K562 (cell line): Measurements from ENCODE around the gene OOEP. TPM values are rescaled to one million over a fixed set of nuclear protein-coding genes. Genes with fewer than 3 reads are reported as not detected.

Experiments used
- ATAC-seq: fragments of 200-7000 bp; cut with Tn5 transposase; 3 replicates; pipeline ENCODE4 v1.9.1; 2020; ENCODE audit warnings: moderate library complexity
- BruUV-seq: library from RNA; stranded (reverse); fragments of 400-500 nt; replicated peaks from 2 replicates; lab custom pipeline; 2021; lab: Mats Ljungman, UMichigan
- CTCF ChIA-PET: fragments of 300-600 bp; formaldehyde crosslinking; extraction: SDS; loops from one replicate; lab custom pipeline; 2021; ENCODE audit warnings: low intra/inter-chr PET ratio; lab: Yijun Ruan, JAX
- POLR2A ChIA-PET: fragments of 300-600, 350-650 bp; sonication (Branson Sonifier 250); formaldehyde crosslinking; extraction: SDS; loops from one replicate; lab custom pipeline; 2021; ENCODE audit warnings: antibody characterized with exemption, inconsistent platforms; lab: Yijun Ruan, JAX
- DNase-seq, 4 experiments: peaks; one replicate each; pipeline versions ENCODE4 v3.0.0 to v3.0.0-alpha.2; 2011 to 2018; ENCODE audit warnings: low spot score in 3 of 4, mixed read lengths in 3 of 4; ENCODE audit errors: extremely low read depth in 1 of 4
- FAIRE-seq: peaks from 2 replicates; lab custom pipeline; 2011; peaks lifted over from hg19 to GRCh38; lab: Jason Lieb, UNC
- H2AFZ ChIP-seq: 2 replicates; pipeline ENCODE4 v1.6.0; 2011; ENCODE audit warnings: low read depth, low read length, control low read depth, inconsistent platforms
- H3K27ac ChIP-seq: fragments of 200-600 bp; 3 replicates; pipeline ENCODE4 v1.8.0; 2011; ENCODE audit warnings: low read depth, mild to moderate bottlenecking, control low read depth, inconsistent platforms, low read length, moderate library complexity, mixed read lengths; ENCODE audit errors: extremely low read depth
- H3K27me3 ChIP-seq, 2 experiments: fragments of 300-600 bp in 1 of 2; 2 replicates in 1 of 2; 3 replicates in 1 of 2; pipeline versions ENCODE4 v1.6.0 to v1.8.0; 2011; ENCODE audit warnings: inconsistent platforms in 2 of 2, low read length in 2 of 2, mild to moderate bottlenecking in 1 of 2, mixed read lengths in 1 of 2, moderate library complexity in 1 of 2; ENCODE audit not compliant: control insufficient read depth in 2 of 2, insufficient read depth in 2 of 2
- H3K36me3 ChIP-seq: fragments of 300-600 bp; 3 replicates; pipeline ENCODE4 v1.8.0; 2011; ENCODE audit warnings: mild to moderate bottlenecking, low read length, inconsistent platforms; ENCODE audit not compliant: control insufficient read depth, insufficient read depth
- H3K4me1 ChIP-seq, 2 experiments: fragments of 200-600 bp in 1 of 2; replicated peaks in 1 of 2; 2 replicates in 1 of 2; 3 replicates in 1 of 2; pipeline versions ENCODE4 v1.5.1 to v1.8.0; 2011; ENCODE audit warnings: inconsistent platforms in 2 of 2, low read length in 2 of 2, mild to moderate bottlenecking in 1 of 2, mixed read lengths in 1 of 2, moderate library complexity in 1 of 2; ENCODE audit not compliant: control insufficient read depth in 2 of 2, insufficient read depth in 2 of 2
- H3K4me2 ChIP-seq: 2 replicates; pipeline ENCODE4 v1.6.1; 2011; ENCODE audit warnings: low read length, control low read depth, inconsistent platforms, mixed read lengths; ENCODE audit not compliant: insufficient read depth
- H3K4me3 ChIP-seq: fragments of 200-600 bp; sonication (generic), shearing (Covaris generic); 2 replicates; pipeline ENCODE4 v1.5.1; 2016; ENCODE audit warnings: control low read depth, inconsistent platforms
- H3K79me2 ChIP-seq: fragments of 200-600 bp; 3 replicates; pipeline ENCODE4 v1.8.0; 2011; ENCODE audit warnings: low read length, inconsistent platforms; ENCODE audit not compliant: control insufficient read depth, insufficient read depth
- H3K9ac ChIP-seq, 2 experiments: 2 replicates each; pipeline versions ENCODE4 v1.6.0 to v1.6.1; 2011; ENCODE audit warnings: low read depth in 2 of 2, low read length in 2 of 2, control low read depth in 1 of 2, inconsistent platforms in 1 of 2, mild to moderate bottlenecking in 1 of 2, mixed read lengths in 1 of 2; ENCODE audit not compliant: insufficient read depth in 1 of 2
- H3K9me1 ChIP-seq: one replicate; pipeline ENCODE4 v1.6.0; 2011; ENCODE audit warnings: inconsistent platforms, mild to moderate bottlenecking, low read length, moderate library complexity; ENCODE audit not compliant: control insufficient read depth, insufficient read depth
- H3K9me3 ChIP-seq: replicated peaks from 2 replicates; pipeline ENCODE4 v1.5.1; 2011; ENCODE audit warnings: low read depth, low read length, inconsistent platforms; ENCODE audit not compliant: control insufficient read depth, insufficient read depth
- H4K20me1 ChIP-seq: replicated peaks from 2 replicates; pipeline ENCODE4 v1.6.1; 2011; ENCODE audit warnings: low read length, inconsistent platforms, mixed read lengths; ENCODE audit not compliant: control insufficient read depth, insufficient read depth
- MCM3 ChIP-seq: fragments of 450-650 bp; IDR thresholded peaks from 2 replicates; pipeline ENCODE4 v1.6.1; 2016
- POU5F1 ChIP-seq: fragments of 150-350 bp; IDR thresholded peaks from 2 replicates; pipeline ENCODE4 v1.6.1; 2014; ENCODE audit warnings: borderline replicate concordance, low read length, low read depth, mild to moderate bottlenecking; ENCODE audit not compliant: partially characterized antibody
- RREB1 ChIP-seq: fragments of 250-450 bp; sonication (Bioruptor Pico); IDR thresholded peaks from 2 replicates; pipeline ENCODE4 v1.4.0; 2020
- ZBTB40 ChIP-seq, 2 experiments: fragments of 450-650 bp in 1 of 2; sonication (generic) in 1 of 2; formaldehyde crosslinking in 1 of 2; IDR thresholded peaks; 2 replicates each; pipeline versions ENCODE4 v1.7.1 to v1.9.0; 2016 to 2022; ENCODE audit warnings: inconsistent platforms in 1 of 2, mild to moderate bottlenecking in 1 of 2, missing genetic modification reagents in 1 of 2
- WGBS: fragments of 100-300 bp; shearing (Covaris generic); methylation state at CpG from one replicate; pipeline ENCODE4 v1.1.6; 2016; ENCODE audit warnings: low coverage, mixed read lengths; ENCODE audit not compliant: insufficient coverage; ENCODE audit errors: missing lambda C conversion rate; 5-methylcytosine and 5-hydroxymethylcytosine counted together
- in situ Hi-C: fragments of 300-500 bp; cut with MboI; formaldehyde crosslinking; loops from 4 replicates; pipeline ENCODE4 v1.15.0; 2018; ENCODE audit warnings: inconsistent platforms, mixed read lengths
- intact Hi-C: fragments of 100-400 bp; cut with micrococcal nuclease; formaldehyde crosslinking; loops from 2 replicates; pipeline ENCODE4 v1.14.2; 2022
- polyA plus RNA-seq, 8 experiments: library from polyadenylated mRNA; depleted of rRNA in 4 of 8; stranded (reverse) in 5 of 8; unstranded in 3 of 8; fragments of >200 nt; fragmentation: Nextera tagmentation in 2 of 8; fragmentation: Illumina TruSeq in 1 of 8; extraction: Ambion mirVana in 2 of 8; extraction: Trizol in 1 of 8; gene quantifications; 2 replicates each; pipeline versions ENCODE4 v1.2.1 to v1.2.3, GENCODE V29; 2011 to 2014; ENCODE audit warnings: inconsistent platforms in 1 of 8, missing spikeins in 1 of 8
- total RNA-seq, 7 experiments: library from RNA; depleted of rRNA in 6 of 7; stranded (reverse); fragments of >200 nt in 6 of 7; fragmentation: Illumina TruSeq in 2 of 7; extraction: Trizol in 2 of 7; gene quantifications; 2 replicates each; pipeline versions ENCODE4 v1.2.1 to v1.2.3, GENCODE V29; 2011 to 2021; ENCODE audit warnings: low replicate concordance in 1 of 7

Gene OOEP
- total and polyA plus RNA-seq, 9 of the 15 experiments (the other 6 are each of a cell fraction or from before 2014, with no cell fraction given): not detected

GRCh38 chr6:73369157-73369556 lies 540 bp downstream of the OOEP start:
- peaks cover 0 to 15% of the 10 kb centered on the region in 2 experiments; a peak in 3 of 5 replicates for H3K27me3 ChIP-seq
- POLR2A ChIA-PET: interaction anchor here (0.7 to 0.9 kb wide), 3 partner anchors 9 to 107 kb away, joined by 3 to 4 read pairs (median 3); partner anchors contain the start of gene KHDC1
- H3K4me3 ChIP-seq: no peak overlapping the region
- no peaks in the 10 kb centered on the region for H4K20me1 ChIP-seq
- H3K4me1 ChIP-seq: peaks cover 4 to 8% of the 10 kb centered on the region in 2 experiments; a peak in 3 of 5 replicates
- no peak overlapping the region for H2AFZ ChIP-seq
- ATAC-seq: no peak
- H3K79me2 ChIP-seq: no peaks in the 10 kb centered on the region
- no peak overlapping the region for H3K4me2 ChIP-seq
- BruUV-seq: no TSS peak
- H3K36me3 ChIP-seq: no peaks in the 10 kb centered on the region
- 35% methylated on average over 14 of the region's 14 CpGs for WGBS
- no peak for DNase-seq
- H3K9ac ChIP-seq: no peak overlapping the region
- intact Hi-C loops (no loop called here), in situ Hi-C loops (no loop called here)
- no peak overlapping the region for H3K27ac ChIP-seq
- H3K9me1 ChIP-seq: no peaks in the 10 kb centered on the region
- FAIRE-seq: no peak
- CTCF ChIA-PET: no interaction called here
- H3K9me3 ChIP-seq: no peaks in the 10 kb centered on the region
- TF ChIP-seq ZBTB40 (IDR thresholded peaks at IDR 0.05) (no peak), ZBTB40 (CRISPR knock-in tag; IDR thresholded peaks at IDR 0.05) (no peak), RREB1 (CRISPR knock-in tag) (no peak), MCM3 (no peak), POU5F1 (no peak)
